ENCODE results near the gene AUTS2. TPM values are rescaled to one million over a fixed set of nuclear protein-coding genes. Genes with fewer than 3 reads are reported as not detected.

AUTS2 gene
- polyA plus RNA-seq, 1 donor from 2014 or later, result 97.3 TPM

DNA sequence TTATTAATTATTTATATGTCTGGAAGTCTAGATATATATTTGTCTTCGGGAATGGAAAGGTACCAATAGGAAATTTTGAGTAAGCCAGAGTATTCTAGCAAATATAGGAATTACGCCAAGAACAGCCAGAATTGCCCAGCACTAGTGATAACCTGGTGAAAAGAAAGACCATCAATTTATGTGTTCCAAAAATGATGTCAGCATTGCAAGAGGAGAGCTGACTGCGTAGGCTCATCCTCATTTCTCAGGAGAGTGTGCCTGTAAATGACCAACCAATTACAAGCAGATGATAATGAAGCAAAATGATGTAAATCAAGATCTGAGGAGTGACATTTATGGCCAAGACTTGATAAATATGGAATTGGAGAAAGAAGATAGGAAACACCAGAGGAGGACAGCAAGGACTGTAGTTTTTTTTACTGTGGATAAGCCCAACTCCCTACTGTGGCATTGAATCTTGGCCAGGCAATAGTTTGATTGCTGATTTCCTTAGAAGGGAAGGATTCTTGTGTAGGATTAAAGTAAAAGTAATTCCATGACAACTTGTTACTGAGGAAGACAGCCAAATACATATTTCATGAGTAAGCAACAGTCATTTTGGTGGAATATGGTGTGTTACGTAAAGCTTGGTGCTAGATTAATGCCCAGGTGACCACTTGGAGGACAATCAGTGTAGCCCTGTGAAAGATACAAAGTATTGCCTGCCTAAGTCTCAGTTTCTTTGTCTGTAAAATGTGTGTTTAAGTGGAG lies 590.8 kb downstream of the AUTS2 start:
- no peaks in the 10 kb centered on the region for H3K36me3 ChIP-seq (ENCODE audit: insufficient read depth, low read length)
- H3K9me3 ChIP-seq (ENCODE audit: low read length), result no peaks in the 10 kb centered on the region
- H3K79me2 ChIP-seq (replicated peaks; ENCODE audit: insufficient read depth, low read length), result no peaks in the 10 kb centered on the region
- no peak overlapping the region for H2AFZ ChIP-seq (ENCODE audit: low read depth, low read length)
- H3K27me3 ChIP-seq (ENCODE audit: insufficient read depth, low read depth, low read length), result no peaks in the 10 kb centered on the region
- no peak overlapping the region for H3K4me3 ChIP-seq (ENCODE audit: low read length)
- no peak overlapping the region for H3K9ac ChIP-seq (ENCODE audit: low read length)
- no peak overlapping the region for H3K27ac ChIP-seq (ENCODE audit: low read length)
- H3F3A ChIP-seq (ENCODE audit: insufficient read depth, low read length, poor library complexity, severe bottlenecking), result no peaks in the 10 kb centered on the region
- H3K9me2 ChIP-seq (ENCODE audit: insufficient read depth, low read length), result no peaks in the 10 kb centered on the region
- no peaks in the 10 kb centered on the region for H4K20me1 ChIP-seq (ENCODE audit: insufficient read depth)
- TF ChIP-seq EZH2 (IDR thresholded peaks at IDR 0.05; ENCODE audit: borderline replicate concordance, insufficient read depth, low read length, poor library complexity, severe bottlenecking), result no peak
- no peak for TF ChIP-seq TAF1 (IDR thresholded peaks at IDR 0.05; ENCODE audit: low read depth)
- TF ChIP-seq SMC3 (conservative IDR thresholded peaks at IDR 0.05; ENCODE audit: poor library complexity), result no peak
- no peak for TF ChIP-seq REST (IDR thresholded peaks at IDR 0.05; ENCODE audit: borderline replicate concordance)
- TF ChIP-seq POLR2AphosphoS5 (IDR thresholded peaks at IDR 0.05), result no peak
- TF ChIP-seq MXI1 (conservative IDR thresholded peaks at IDR 0.05; ENCODE audit: poor library complexity, severe bottlenecking), result no peak
- TF ChIP-seq RAD21 (conservative IDR thresholded peaks at IDR 0.05), result no peak
- no peak for TF ChIP-seq EP300 (conservative IDR thresholded peaks at IDR 0.05; ENCODE audit: poor library complexity, severe bottlenecking)
- H3K4me2 ChIP-seq (ENCODE audit: low read length), result no peak overlapping the region

GRCh38 chr7:70189776-70190175 lies 591.5 kb downstream of the AUTS2 start:
- Histone ChIP-seq H3K9ac (ENCODE audit: low read length) (no peak overlapping the region), H3K4me3 (ENCODE audit: low read length) (no peak overlapping the region), H3K27ac (ENCODE audit: low read length) (no peak overlapping the region), H3K36me3 (ENCODE audit: insufficient read depth, low read length) (no peaks in the 10 kb centered on the region), H3K9me3 (ENCODE audit: low read length) (no peaks in the 10 kb centered on the region), H3K4me2 (ENCODE audit: low read length) (no peak overlapping the region), H3K79me2 (replicated peaks; ENCODE audit: insufficient read depth, low read length) (no peaks in the 10 kb centered on the region), H3K9me2 (ENCODE audit: insufficient read depth, low read length) (no peaks in the 10 kb centered on the region), H3K27me3 (ENCODE audit: insufficient read depth, low read depth, low read length) (no peaks in the 10 kb centered on the region), H2AFZ (ENCODE audit: low read depth, low read length) (no peak overlapping the region), H3F3A (ENCODE audit: insufficient read depth, low read length, poor library complexity, severe bottlenecking) (no peaks in the 10 kb centered on the region), H4K20me1 (ENCODE audit: insufficient read depth) (no peaks in the 10 kb centered on the region)
- TF ChIP-seq REST (IDR thresholded peaks at IDR 0.05; ENCODE audit: borderline replicate concordance) (no peak), CTCF (IDR thresholded peaks at IDR 0.05; ENCODE audit: poor library complexity, severe bottlenecking) (no peak), SMC3 (conservative IDR thresholded peaks at IDR 0.05; ENCODE audit: poor library complexity) (no peak), RAD21 (conservative IDR thresholded peaks at IDR 0.05) (no peak), TAF1 (IDR thresholded peaks at IDR 0.05; ENCODE audit: low read depth) (no peak), EZH2 (IDR thresholded peaks at IDR 0.05; ENCODE audit: borderline replicate concordance, insufficient read depth, low read length, poor library complexity, severe bottlenecking) (no peak), MXI1 (conservative IDR thresholded peaks at IDR 0.05; ENCODE audit: poor library complexity, severe bottlenecking) (no peak), EP300 (conservative IDR thresholded peaks at IDR 0.05; ENCODE audit: poor library complexity, severe bottlenecking) (no peak), POLR2AphosphoS5 (IDR thresholded peaks at IDR 0.05) (no peak)
